K562 (cell line): ENCODE measurements around the gene HNRNPLL. TPM values are rescaled to one million over a fixed set of nuclear protein-coding genes. Genes with fewer than 3 reads are reported as not detected.

Experiments
- ATAC-seq: fragments of 200-7000 bp; cut with Tn5 transposase; 3 replicates; pipeline ENCODE4 v1.9.1; 2020; ENCODE audit warnings: moderate library complexity
- BruUV-seq: library from RNA; stranded (reverse); fragments of 400-500 nt; replicated peaks from 2 replicates; lab custom pipeline; 2021; lab: Mats Ljungman, UMichigan
- CTCF ChIA-PET: fragments of 300-600 bp; formaldehyde crosslinking; extraction: SDS; loops from one replicate; lab custom pipeline; 2021; ENCODE audit warnings: low intra/inter-chr PET ratio; lab: Yijun Ruan, JAX
- POLR2A ChIA-PET: fragments of 300-600, 350-650 bp; sonication (Branson Sonifier 250); formaldehyde crosslinking; extraction: SDS; loops from one replicate; lab custom pipeline; 2021; ENCODE audit warnings: antibody characterized with exemption, inconsistent platforms; lab: Yijun Ruan, JAX
- DNase-seq, 4 experiments: peaks; one replicate each; pipeline versions ENCODE4 v3.0.0 to v3.0.0-alpha.2; 2011 to 2018; ENCODE audit warnings: low spot score in 3 of 4, mixed read lengths in 3 of 4; ENCODE audit errors: extremely low read depth in 1 of 4
- FAIRE-seq: peaks from 2 replicates; lab custom pipeline; 2011; peaks lifted over from hg19 to GRCh38; lab: Jason Lieb, UNC
- H2AFZ ChIP-seq: 2 replicates; pipeline ENCODE4 v1.6.0; 2011; ENCODE audit warnings: low read depth, low read length, control low read depth, inconsistent platforms
- H3K27ac ChIP-seq: fragments of 200-600 bp; 3 replicates; pipeline ENCODE4 v1.8.0; 2011; ENCODE audit warnings: low read depth, mild to moderate bottlenecking, control low read depth, inconsistent platforms, low read length, moderate library complexity, mixed read lengths; ENCODE audit errors: extremely low read depth
- H3K27me3 ChIP-seq, 2 experiments: fragments of 300-600 bp in 1 of 2; 2 replicates in 1 of 2; 3 replicates in 1 of 2; pipeline versions ENCODE4 v1.6.0 to v1.8.0; 2011; ENCODE audit warnings: inconsistent platforms in 2 of 2, low read length in 2 of 2, mild to moderate bottlenecking in 1 of 2, mixed read lengths in 1 of 2, moderate library complexity in 1 of 2; ENCODE audit not compliant: control insufficient read depth in 2 of 2, insufficient read depth in 2 of 2
- H3K36me3 ChIP-seq: fragments of 300-600 bp; 3 replicates; pipeline ENCODE4 v1.8.0; 2011; ENCODE audit warnings: mild to moderate bottlenecking, low read length, inconsistent platforms; ENCODE audit not compliant: control insufficient read depth, insufficient read depth
- H3K4me1 ChIP-seq, 2 experiments: fragments of 200-600 bp in 1 of 2; replicated peaks in 1 of 2; 2 replicates in 1 of 2; 3 replicates in 1 of 2; pipeline versions ENCODE4 v1.5.1 to v1.8.0; 2011; ENCODE audit warnings: inconsistent platforms in 2 of 2, low read length in 2 of 2, mild to moderate bottlenecking in 1 of 2, mixed read lengths in 1 of 2, moderate library complexity in 1 of 2; ENCODE audit not compliant: control insufficient read depth in 2 of 2, insufficient read depth in 2 of 2
- H3K4me2 ChIP-seq: 2 replicates; pipeline ENCODE4 v1.6.1; 2011; ENCODE audit warnings: low read length, control low read depth, inconsistent platforms, mixed read lengths; ENCODE audit not compliant: insufficient read depth
- H3K4me3 ChIP-seq: fragments of 200-600 bp; sonication (generic), shearing (Covaris generic); 2 replicates; pipeline ENCODE4 v1.5.1; 2016; ENCODE audit warnings: control low read depth, inconsistent platforms
- H3K79me2 ChIP-seq: fragments of 200-600 bp; 3 replicates; pipeline ENCODE4 v1.8.0; 2011; ENCODE audit warnings: low read length, inconsistent platforms; ENCODE audit not compliant: control insufficient read depth, insufficient read depth
- H3K9ac ChIP-seq, 2 experiments: 2 replicates each; pipeline versions ENCODE4 v1.6.0 to v1.6.1; 2011; ENCODE audit warnings: low read depth in 2 of 2, low read length in 2 of 2, control low read depth in 1 of 2, inconsistent platforms in 1 of 2, mild to moderate bottlenecking in 1 of 2, mixed read lengths in 1 of 2; ENCODE audit not compliant: insufficient read depth in 1 of 2
- H3K9me1 ChIP-seq: one replicate; pipeline ENCODE4 v1.6.0; 2011; ENCODE audit warnings: inconsistent platforms, mild to moderate bottlenecking, low read length, moderate library complexity; ENCODE audit not compliant: control insufficient read depth, insufficient read depth
- H3K9me3 ChIP-seq: replicated peaks from 2 replicates; pipeline ENCODE4 v1.5.1; 2011; ENCODE audit warnings: low read depth, low read length, inconsistent platforms; ENCODE audit not compliant: control insufficient read depth, insufficient read depth
- H4K20me1 ChIP-seq: replicated peaks from 2 replicates; pipeline ENCODE4 v1.6.1; 2011; ENCODE audit warnings: low read length, inconsistent platforms, mixed read lengths; ENCODE audit not compliant: control insufficient read depth, insufficient read depth
- ARID4B ChIP-seq: sonication (generic); formaldehyde crosslinking; IDR thresholded peaks from 2 replicates; pipeline ENCODE4 v1.8.0; 2022; ENCODE audit warnings: mild to moderate bottlenecking, missing genetic modification reagents
- MTA1 ChIP-seq: fragments of 450-650 bp; IDR thresholded peaks from 2 replicates; pipeline ENCODE4 v1.6.1; 2017; ENCODE audit warnings: borderline replicate concordance
- PML ChIP-seq: IDR thresholded peaks from 2 replicates; pipeline ENCODE4 v1.6.1; 2012; ENCODE audit warnings: low read length, inconsistent platforms
- RBM22 ChIP-seq: fragments of 200-400 bp; formaldehyde crosslinking; IDR thresholded peaks from 2 replicates; pipeline ENCODE4 v1.6.1; 2018; ENCODE audit warnings: low read length, low read depth; ENCODE audit not compliant: poor library complexity, severe bottlenecking
- TAF15 ChIP-seq: fragments of 200-400 bp; formaldehyde crosslinking; IDR thresholded peaks from 2 replicates; pipeline ENCODE4 v1.6.1; 2017; ENCODE audit warnings: mild to moderate bottlenecking, low read depth, low read length, moderate library complexity
- TRIM28 ChIP-seq: fragments of 450-650 bp; IDR thresholded peaks from 2 replicates; pipeline ENCODE4 v1.6.1; 2017
- in situ Hi-C: fragments of 300-500 bp; cut with MboI; formaldehyde crosslinking; loops from 4 replicates; pipeline ENCODE4 v1.15.0; 2018; ENCODE audit warnings: inconsistent platforms, mixed read lengths
- intact Hi-C: fragments of 100-400 bp; cut with micrococcal nuclease; formaldehyde crosslinking; loops from 2 replicates; pipeline ENCODE4 v1.14.2; 2022
- polyA plus RNA-seq, 8 experiments: library from polyadenylated mRNA; depleted of rRNA in 4 of 8; stranded (reverse) in 5 of 8; unstranded in 3 of 8; fragments of >200 nt; fragmentation: Nextera tagmentation in 2 of 8; fragmentation: Illumina TruSeq in 1 of 8; extraction: Ambion mirVana in 2 of 8; extraction: Trizol in 1 of 8; gene quantifications; 2 replicates each; pipeline versions ENCODE4 v1.2.1 to v1.2.3, GENCODE V29; 2011 to 2014; ENCODE audit warnings: inconsistent platforms in 1 of 8, missing spikeins in 1 of 8
- total RNA-seq, 7 experiments: library from RNA; depleted of rRNA in 6 of 7; stranded (reverse); fragments of >200 nt in 6 of 7; fragmentation: Illumina TruSeq in 2 of 7; extraction: Trizol in 2 of 7; gene quantifications; 2 replicates each; pipeline versions ENCODE4 v1.2.1 to v1.2.3, GENCODE V29; 2011 to 2021; ENCODE audit warnings: low replicate concordance in 1 of 7
- TF ChIP-seq, protein P1 (sequence below): sonication (generic); formaldehyde crosslinking; IDR thresholded peaks from 2 replicates; pipeline ENCODE4 v1.8.1; 2022; ENCODE audit warnings: missing genetic modification reagents

Gene HNRNPLL
- total and polyA plus RNA-seq, 9 of the 15 experiments (the other 6 are each of a cell fraction or from before 2014, with no cell fraction given): 19.8 to 135 (median 57.8) TPM

- CTCF ChIA-PET: no interaction called here
- DNase-seq: no peak
- H3K27me3 ChIP-seq: no peaks in the 10 kb centered on the region
- TF ChIP-seq TAF15 (no peak), ARID4B (CRISPR knock-in tag) (no peak), TRIM28 (no peak), RBM22 (peak; percentile 11), MTA1 (no peak), PML (0 out of 2 replicates have a peak, but pooled peaks have one; percentile 19)
- TF ChIP-seq, protein P1, sequence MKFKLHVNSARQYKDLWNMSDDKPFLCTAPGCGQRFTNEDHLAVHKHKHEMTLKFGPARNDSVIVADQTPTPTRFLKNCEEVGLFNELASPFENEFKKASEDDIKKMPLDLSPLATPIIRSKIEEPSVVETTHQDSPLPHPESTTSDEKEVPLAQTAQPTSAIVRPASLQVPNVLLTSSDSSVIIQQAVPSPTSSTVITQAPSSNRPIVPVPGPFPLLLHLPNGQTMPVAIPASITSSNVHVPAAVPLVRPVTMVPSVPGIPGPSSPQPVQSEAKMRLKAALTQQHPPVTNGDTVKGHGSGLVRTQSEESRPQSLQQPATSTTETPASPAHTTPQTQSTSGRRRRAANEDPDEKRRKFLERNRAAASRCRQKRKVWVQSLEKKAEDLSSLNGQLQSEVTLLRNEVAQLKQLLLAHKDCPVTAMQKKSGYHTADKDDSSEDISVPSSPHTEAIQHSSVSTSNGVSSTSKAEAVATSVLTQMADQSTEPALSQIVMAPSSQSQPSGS (CRISPR knock-in tag): no peak
- H3K27ac ChIP-seq: no peak overlapping the region
- intact Hi-C loops: no loop called here
- peaks cover 57% of the 10 kb centered on the region for H3K36me3 ChIP-seq
- no peak for FAIRE-seq
- no peak for ATAC-seq
- no peak overlapping the region for H3K4me3 ChIP-seq
- POLR2A ChIA-PET: interaction anchor here (1.2 to 1.3 kb wide), 2 partner anchors 8 to 189 kb away, joined by 5 read pairs; partner anchors contain the start of gene SRSF7
- no peak overlapping the region for H3K9ac ChIP-seq
- no peak overlapping the region for H3K4me2 ChIP-seq
- in situ Hi-C loops: no loop called here
- H3K79me2 ChIP-seq: no peaks in the 10 kb centered on the region
- no peaks in the 10 kb centered on the region for H3K9me3 ChIP-seq
- no peaks in the 10 kb centered on the region for H3K4me1 ChIP-seq
- BruUV-seq: no TSS peak
- no peaks in the 10 kb centered on the region for H4K20me1 ChIP-seq
- no peak overlapping the region for H2AFZ ChIP-seq
- no peaks in the 10 kb centered on the region for H3K9me1 ChIP-seq
Observed at GRCh38 chr2:38561691-38562090, 41.0 kb downstream of the HNRNPLL start.
